HG03354 (cell line): ENCODE measurements around the gene GTF2A1L.
"Not testable (repeated sequence)": the region's sequence is repeated elsewhere in the genome, so short reads cannot be mapped to it uniquely, and the experiment has no call there.

Source experiments
- ATAC-seq: cut with Tn5 transposase; IDR thresholded peaks from one replicate; pipeline ENCODE4 v1.9.1; 2021; ENCODE audit warnings: mild to moderate bottlenecking; ENCODE audit not compliant: unreplicated experiment, poor library complexity, severe bottlenecking

The GTF2A1L gene, protein sequence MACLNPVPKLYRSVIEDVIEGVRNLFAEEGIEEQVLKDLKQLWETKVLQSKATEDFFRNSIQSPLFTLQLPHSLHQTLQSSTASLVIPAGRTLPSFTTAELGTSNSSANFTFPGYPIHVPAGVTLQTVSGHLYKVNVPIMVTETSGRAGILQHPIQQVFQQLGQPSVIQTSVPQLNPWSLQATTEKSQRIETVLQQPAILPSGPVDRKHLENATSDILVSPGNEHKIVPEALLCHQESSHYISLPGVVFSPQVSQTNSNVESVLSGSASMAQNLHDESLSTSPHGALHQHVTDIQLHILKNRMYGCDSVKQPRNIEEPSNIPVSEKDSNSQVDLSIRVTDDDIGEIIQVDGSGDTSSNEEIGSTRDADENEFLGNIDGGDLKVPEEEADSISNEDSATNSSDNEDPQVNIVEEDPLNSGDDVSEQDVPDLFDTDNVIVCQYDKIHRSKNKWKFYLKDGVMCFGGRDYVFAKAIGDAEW

DNA sequence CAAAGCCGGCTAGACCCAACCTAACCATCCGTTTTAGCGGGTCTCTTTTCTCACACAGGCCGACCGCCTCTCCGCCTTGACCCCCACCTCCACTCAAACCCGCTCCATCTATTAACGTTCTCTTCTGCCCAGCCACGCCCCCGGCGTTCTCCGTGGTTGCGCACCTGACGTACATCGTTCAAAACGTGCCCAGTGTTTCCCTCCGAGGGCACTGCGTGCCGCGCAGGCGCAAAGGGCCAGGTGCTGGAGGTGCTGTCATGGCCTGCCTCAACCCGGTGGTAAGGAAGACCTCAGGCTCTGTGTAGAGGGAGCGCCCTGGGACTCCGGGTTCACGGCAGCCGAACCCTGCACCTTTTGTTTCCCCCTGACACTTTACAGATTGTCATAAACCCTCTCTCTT, at the start of gene GTF2A1L:
Gene GTF2A1L, plus strand, starts transcription at position 239 of the 400 bp plus-strand sequence. Its CDS starts 19 bp downstream, at position 258.
- no peak for ATAC-seq

DNA sequence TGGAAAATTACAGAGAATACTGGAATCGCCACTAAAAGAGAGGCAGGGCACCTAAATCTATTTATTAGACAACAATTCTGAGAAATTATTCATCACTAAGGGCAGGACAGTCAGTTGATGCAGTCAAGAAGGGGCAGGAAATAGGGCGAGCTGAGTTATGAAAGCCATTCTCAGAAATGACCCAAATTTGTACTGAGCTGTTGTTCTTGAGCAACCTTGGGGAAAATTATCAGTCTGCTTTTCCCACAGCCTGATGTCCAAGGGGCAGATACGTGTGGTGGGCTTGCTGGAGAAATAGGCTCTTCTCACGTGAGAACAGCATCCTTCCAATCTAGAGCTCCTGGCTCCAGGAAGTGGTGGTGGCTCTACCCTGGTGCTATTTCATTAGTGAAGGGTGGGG, 49.1 kb upstream of the GTF2A1L start:
- ATAC-seq: no peak

DNA sequence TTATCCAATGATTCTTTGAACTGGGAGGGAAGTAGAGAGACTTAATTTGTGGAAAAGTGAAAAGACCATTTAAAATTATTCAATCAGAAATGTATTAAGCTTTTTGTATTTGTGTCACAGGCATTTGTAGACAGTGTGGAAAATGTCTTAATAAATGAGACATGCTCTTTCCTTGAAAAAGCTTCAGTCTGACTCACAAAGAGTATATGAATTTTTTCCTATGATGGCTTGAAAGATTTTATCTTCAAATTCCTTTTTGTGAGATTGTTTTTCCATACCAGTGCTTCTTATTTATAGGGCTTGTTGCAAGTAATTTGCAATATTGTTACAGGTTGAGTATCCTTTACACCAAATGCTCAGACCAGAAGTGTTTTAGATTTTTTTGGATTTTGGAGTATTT, 48.2 kb upstream of the GTF2A1L start:
- no peak for ATAC-seq

DNA sequence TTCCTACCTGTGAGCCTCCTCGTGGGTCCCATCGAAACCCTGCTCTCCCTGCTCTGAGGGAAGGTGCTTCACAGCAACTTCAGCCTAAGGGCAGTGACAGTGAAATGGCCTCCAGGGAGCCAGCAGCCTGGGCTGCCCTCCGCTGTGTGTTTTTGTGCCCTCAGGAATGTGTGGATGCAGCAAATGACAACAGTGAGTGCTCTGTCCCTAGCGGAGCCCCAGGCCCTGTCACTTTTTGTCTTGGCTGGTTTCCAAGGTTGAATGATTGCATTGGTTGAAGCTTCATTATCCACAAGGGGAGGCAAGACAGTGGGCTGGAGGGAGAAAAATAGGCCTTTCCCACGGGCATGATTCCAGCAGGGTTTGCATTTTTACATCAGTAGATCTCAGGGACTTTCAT, 44.8 kb upstream of the GTF2A1L start:
- ATAC-seq: no peak

DNA sequence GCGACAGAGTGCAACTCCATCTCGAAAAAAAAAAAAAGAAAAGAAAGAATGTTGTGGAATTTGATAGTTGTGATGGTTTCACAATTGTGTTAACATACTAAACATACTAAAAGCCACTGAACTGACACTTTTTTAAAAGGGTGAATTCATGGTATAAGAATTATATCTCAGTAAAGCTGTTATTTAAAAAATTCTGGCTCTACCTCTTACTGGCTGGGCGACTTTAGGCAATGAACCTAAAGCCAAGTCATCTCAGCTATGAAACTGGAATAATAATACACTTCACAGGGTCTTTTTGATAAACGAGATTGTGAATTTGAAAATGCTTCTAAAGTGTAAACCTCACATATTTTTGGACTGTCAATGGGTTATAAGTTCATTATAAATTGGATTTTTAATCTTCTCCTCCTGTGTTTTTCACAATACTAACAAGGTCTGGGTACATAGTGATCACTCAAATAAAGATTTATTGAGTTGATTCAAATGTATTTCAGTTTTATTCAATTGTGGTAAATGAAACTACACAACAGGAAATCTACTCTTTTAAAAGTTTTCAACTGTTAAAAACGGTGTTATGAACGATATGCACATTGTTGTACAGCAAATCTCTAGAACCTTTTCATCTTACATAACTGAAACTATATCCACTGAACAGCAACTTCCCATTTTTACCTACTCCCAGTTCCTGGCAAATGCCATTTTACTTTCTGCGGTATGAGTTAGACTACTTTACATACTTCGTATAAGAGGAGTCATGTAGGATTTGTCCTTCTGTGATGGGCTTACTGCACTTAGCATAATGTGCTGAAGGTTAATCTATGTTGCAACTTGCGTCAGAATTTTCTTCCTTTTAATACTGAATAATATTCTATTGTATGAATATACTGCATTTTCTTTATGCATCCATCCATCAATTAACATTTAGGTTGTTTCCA, 43.0 kb upstream of the GTF2A1L start:
- no peak for ATAC-seq

DNA sequence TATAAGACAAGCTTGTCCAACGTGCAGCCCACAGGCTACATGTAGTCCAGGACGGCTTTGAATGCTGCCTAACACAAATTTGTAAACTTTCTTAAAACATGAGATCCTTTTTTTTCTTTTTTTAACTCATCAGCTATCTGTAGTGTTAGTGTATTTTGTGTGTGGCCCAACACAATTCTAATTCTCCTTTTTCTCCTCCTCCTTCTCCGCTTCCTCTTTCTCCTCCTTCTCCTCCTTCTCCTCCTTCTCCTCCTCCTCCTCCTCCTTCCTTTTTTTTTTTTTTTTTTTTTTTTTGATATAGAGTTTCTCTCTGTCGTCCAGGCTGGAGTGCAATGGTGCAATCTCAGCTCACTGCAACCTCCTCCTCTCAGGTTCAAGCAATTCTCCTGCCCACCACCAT, 39.3 kb upstream of the GTF2A1L start:
- ATAC-seq: no peak

DNA sequence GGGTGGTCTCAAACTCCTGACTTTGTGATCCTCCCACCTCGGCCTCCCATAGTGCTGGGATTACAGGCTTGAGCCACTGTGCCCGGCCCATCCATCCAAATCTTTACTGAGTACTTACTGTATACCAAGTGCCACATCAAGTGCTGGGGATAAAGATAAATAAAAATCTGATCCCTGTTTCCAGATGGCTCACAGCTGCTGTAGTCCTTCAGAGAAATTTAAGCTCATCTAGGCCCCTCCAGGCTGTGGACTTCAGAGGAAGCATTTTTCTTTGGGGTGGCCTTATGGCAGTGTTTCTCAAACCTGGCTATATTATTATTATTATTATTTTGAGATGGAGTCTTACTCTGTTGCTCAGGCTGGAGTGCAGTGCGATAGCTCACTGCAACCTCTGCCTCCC, 33.7 kb upstream of the GTF2A1L start:
- ATAC-seq: no peak

DNA sequence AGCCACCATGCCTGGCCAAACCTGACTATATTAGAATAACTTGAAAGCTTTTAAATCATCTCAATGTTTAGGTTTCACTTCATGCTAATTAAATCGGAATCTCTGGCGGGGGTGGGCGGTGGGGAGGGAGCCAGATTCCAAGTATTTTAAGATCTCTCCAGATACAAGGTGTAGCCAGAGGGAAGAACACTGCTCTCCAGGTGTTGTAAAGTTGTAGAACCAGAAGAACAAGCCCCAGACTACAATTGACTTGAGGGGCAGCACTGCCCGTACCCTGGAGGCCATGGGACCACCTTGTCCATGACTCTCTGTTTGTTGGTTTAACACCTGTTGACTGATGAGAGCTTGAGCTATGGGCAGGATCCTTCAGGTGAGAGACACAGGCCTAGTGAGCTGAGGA, 33.1 kb upstream of the GTF2A1L start:
- ATAC-seq: no peak

DNA sequence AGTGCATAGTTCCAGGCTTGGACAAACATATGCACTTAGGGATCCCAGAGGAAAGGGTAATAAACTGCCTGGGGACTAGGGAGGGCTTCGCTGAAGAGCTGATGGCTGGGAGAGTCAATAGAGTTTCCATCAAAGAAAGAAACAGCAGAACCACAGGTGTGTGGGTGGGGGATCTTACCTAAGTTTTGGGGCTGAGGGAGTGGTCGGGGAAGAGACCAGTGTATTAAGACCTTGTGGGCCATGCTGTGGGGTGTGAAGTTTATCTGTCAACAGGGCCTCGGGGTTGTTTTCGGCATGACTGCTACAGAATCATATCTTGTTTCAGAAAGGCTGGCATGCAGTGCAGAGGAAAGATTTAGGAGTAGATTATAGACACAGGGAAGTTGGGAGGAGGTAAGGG, 31.2 kb upstream of the GTF2A1L start:
- no peak for ATAC-seq

DNA sequence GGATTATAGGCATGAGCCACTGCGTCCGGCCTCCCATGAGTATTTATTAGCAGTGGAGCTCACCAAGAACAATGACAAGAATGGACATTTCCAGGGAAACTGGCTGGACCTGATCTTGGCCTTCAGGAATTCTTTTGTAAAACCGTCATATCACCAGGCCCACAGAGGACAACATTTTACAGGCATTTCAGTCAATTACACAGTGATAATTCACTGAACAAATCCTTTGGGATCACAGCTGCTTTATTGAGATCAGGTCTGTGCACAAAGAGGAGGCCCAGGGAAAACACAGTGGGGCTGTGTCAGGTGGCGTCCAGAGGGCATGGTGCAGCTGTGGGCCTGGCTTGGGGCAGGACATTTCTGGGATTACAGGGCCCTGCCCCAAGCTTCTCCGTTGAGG, 30.1 kb upstream of the GTF2A1L start:
- ATAC-seq: no peak

DNA sequence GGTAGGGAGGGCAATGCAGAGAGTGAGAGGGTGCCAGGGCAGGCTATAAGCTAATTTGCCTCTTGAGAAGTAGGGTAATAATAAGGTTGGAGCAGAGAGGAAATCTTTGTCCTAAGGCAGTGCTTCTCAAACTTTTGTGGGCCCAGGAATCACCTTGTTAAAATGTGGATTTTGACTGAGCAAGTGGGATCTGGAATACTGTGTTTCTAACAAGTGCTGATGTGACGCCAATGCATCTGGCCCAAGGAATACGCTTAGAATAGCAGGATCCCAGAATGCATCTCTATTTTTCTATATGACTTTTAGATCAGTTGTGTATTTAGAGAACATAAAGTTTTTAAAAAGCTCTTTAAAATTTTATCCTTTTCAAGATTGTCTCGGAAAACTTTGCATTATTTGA, 29.7 kb upstream of the GTF2A1L start:
- ATAC-seq: no peak

DNA sequence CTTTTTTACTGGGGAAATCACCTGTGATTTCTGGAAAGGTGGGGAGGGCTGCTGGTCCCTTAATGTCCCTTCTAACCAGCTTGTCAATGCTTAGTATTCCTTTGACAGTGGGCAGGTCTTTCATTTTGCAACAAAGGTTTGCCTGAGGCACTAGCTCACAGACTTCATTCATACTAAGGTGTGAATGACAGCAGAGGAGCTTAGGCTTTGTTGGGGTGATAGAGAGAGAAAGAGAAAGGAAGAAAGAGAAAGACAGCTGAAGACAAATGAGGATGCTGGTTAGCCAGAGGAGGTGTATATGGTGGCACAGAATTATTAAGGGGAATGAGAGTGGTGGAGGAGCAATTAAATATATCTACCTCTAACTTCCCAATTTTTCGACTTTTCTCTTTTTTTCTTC, 28.9 kb upstream of the GTF2A1L start:
- ATAC-seq: no peak

DNA sequence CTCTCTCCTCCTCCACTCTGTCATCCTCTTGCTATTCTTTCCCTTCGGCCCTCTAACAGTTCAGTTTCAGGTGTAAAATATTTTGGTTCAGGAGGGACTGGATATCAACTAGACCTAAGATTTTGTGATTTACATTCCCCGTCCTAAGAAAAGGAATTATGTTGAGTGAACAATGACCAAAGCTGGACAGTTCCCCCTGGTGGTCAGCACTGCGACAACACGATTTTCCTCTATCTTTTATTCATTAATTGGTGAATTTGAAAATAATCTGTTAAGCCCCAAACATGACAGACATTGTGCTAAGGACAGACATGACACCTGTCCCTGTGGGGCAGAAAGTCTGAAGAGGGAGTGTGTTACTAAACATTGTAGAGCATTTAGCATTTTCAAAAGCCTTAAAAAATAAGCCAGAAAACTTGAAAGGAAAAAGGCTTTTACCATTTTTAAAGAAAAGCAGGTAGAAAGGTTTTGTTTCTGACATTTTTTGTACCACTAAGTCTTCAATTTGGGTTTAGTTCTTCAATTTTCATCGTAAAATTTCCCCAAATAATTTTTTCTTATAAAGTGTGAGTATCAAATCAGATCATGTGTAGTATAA, 28.4 kb upstream of the GTF2A1L start:
- ATAC-seq: no peak

DNA sequence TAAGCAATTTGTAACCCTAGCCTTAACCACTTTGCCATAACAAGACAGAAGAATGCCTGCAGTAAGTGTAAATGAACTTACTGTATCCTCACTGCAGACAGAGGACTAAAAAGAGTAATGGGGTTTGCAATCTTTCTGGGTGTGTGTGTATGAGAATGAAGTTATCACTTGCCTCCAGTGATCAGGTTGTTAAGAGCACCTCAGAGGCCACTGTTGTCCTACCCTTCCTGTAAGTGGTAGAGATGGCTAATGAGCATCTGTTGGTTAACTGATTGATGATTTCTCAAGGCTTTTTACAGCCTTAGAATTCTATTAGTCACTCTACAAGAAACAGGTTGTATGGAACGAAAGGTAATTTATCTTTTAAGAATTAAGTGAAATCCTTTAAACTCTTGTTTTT, 27.6 kb upstream of the GTF2A1L start:
- no peak for ATAC-seq

DNA sequence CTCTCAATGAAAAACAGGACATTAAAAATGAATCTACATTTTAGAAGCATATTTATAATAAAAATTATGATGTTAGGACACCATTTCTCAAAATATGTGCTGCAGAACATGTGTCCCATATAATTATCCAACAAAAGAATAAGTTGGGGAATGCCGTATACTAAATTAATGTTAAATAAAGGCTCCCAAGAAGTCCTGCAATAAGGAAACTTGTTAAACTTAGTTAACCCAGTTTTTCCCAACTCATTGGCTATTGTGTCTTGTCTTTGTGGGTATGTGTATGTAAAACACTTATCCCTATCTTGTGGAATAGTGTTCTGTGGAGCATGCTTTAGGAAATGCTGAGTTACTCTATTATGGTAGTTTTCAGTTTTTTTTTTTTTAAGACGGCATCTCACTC, 25.6 kb upstream of the GTF2A1L start:
- no peak for ATAC-seq

DNA sequence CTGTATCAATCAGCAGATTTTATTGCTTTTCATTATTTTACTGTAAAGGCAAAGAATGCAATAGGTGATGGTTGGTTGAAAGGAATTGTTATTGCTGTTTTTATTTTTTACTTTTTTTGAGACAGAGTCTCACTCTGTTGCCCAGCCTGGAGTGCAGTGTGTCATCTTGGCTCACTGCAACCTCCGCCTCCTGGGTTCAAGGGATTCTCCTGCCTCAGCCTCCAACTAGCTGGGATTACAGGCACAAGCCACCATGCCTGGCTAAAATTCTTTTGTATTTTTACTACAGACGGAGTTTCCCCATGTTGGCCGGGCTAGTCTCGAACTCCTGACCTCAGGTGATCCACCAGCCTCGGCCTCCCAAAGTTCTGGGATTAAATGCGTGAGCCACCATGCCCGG, 20.9 kb upstream of the GTF2A1L start:
- not testable (repeated sequence) for ATAC-seq

DNA sequence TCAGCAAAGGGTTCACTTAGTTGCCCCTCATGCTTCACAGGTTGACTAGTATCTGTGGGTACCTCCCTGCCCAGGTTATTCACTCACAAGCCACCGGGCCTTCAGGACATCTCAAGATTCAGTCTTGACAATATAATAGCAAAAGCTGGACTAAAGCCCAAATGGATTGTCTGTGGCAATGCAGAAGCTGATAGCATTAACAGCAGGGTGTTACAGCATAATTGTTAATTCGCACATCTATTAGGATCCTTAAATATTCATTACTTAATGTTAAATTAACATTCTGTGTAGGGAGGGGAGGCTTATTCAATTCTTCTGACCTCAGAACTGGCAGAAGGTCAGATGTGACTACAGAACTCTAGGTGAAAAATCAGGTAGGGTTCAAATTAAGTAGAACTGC, 20.2 kb upstream of the GTF2A1L start:
- ATAC-seq: no peak

DNA sequence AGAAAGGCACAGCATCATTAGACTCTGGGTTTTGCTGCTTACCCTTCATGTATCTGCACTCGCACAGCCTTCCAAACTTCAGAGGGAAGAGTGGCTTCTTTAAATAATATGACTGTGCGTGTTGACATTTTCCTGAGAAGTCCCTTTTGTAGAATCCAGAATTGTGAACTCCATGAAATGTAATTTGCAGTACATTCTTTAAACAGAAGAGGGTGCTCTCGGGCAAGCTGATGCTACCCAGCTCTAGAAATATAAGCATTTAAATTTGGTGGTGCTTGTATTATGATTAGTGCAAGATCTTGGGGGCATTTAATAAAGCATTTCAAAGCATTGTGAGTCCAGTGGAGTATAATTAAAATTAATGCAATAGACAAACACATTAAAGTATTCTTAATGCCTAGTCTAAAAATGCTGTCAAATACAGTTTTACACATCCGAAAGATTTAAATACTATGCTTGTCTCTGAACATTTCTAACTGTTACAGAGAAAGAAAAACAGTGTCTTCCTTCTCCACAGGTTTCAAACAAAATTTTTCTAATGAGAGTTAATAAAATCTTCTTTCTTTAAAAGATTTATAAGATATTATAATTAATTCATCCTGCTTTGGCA, 17.3 kb upstream of the GTF2A1L start:
- peak; percentile 62 for ATAC-seq

DNA sequence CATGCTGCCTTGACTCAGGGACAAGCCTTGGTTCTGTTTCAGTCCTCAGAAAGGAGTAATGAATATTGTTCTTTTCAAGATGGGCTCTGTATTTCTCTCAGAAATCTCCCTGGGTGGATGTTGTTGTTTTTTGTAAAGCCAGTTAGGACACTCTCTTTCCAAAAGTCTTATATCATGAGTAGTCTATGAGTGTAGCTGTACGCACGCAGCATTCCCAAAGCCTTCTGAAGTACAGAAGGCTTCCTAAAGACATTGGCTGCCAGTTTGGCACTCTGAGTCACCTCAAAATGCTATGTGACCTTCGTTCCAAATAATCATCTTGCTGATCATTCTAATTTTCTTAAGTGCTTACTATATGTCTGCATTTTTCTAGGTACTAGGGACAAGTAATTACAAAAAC, 16.7 kb upstream of the GTF2A1L start:
- no peak for ATAC-seq

DNA sequence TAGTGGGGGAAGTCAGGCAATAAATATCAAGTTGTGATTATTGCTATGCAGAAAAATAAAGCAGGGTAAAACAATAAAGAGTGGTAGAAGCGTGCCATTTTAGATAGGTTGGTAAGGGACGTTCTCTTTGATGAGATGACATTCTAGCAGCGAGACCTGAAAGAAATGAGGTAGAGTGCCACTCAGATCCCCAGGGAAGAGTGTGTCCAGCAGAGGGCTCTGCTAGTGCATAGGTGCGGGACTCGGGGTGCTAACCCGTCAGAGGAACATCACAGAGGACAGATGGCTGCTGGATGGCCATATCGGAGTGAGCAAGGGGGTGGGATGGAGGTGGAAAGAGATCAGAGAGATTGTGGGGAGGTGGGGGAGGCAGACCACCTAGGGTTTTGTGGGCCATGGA, 16.3 kb upstream of the GTF2A1L start:
- no peak for ATAC-seq
